Measurements from ENCODE around the gene SARDH. TPM values are rescaled to one million over a fixed set of nuclear protein-coding genes. Genes with fewer than 3 reads are reported as not detected.

The SARDH gene
- total RNA-seq, 1 experiment from 2014 or later, result 5.3 TPM

DNA sequence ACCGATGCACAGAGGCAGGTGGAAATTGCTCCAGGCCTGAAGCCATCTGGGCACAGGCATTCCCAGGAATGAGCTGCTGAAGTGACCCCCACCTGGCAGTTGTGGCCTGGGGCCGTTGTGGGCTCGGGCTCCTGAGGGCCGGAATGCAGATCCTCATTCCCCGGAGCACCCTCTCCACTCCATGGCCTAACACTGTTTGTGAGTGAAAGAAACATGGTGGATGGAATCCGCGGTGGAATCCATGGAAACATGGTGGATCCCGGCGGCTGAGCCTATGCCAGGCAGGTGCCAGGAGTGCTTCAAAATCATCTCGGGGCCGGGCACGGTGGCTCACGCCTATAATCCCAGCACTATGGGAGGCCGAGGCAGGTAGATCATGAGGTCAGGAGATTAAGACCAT, 3.6 kb upstream of the SARDH start:
- no peak overlapping the region for H2BK15ac ChIP-seq (ENCODE audit: low read depth, low read length)
- no peak overlapping the region for H2AK5ac ChIP-seq (ENCODE audit: insufficient read length, low read length)
- no peak overlapping the region for H3K18ac ChIP-seq (ENCODE audit: insufficient read length, low read depth, low read length)
- no peaks in the 10 kb centered on the region for H3K27me3 ChIP-seq (ENCODE audit: insufficient read depth, low read length)
- H3K79me1 ChIP-seq (ENCODE audit: insufficient read depth, low read depth, low read length, poor library complexity, severe bottlenecking), result no peaks in the 10 kb centered on the region
- no peaks in the 10 kb centered on the region for H4K20me1 ChIP-seq (ENCODE audit: control insufficient read depth, insufficient read depth, insufficient read length)
- WGBS (ENCODE audit: extremely low coverage, insufficient read length, low lambda C conversion rate), result no CpG with 5 or more reads among the region's 14 CpGs
- Mint-ChIP-seq H3K4me3 (no peak overlapping the region), H3K27me3 (ENCODE audit: low read depth) (peaks cover 24% of the 10 kb centered on the region), H3K36me3 (ENCODE audit: insufficient read depth in 1 of 3, low read depth in 3 of 3) (no peaks in the 10 kb centered on the region; a peak in 1 of 7 replicates), H3K4me1 (peaks cover 4 to 14% of the 10 kb centered on the region in 2 experiments), H3K27ac (no peak overlapping the region; a peak in 1 of 7 replicates), H3K9me3 (peaks cover 3 to 7% of the 10 kb centered on the region in 2 experiments; a peak in 3 of 5 replicates)
- no peak overlapping the region for H2AFZ ChIP-seq (ENCODE audit: low read length)
- H3K23ac ChIP-seq (ENCODE audit: insufficient read length, low read depth, low read length), result no peak overlapping the region
- no peak overlapping the region for H4K5ac ChIP-seq (ENCODE audit: insufficient read length, low read depth, low read length)
- no peak overlapping the region for H3K9ac ChIP-seq (ENCODE audit: extremely low read depth, insufficient read length, low read length)
- no peak overlapping the region for H3K4ac ChIP-seq (ENCODE audit: low read depth, low read length)
- H2BK5ac ChIP-seq (ENCODE audit: insufficient read length, low read length), result no peak overlapping the region
- H3K4me1 ChIP-seq (ENCODE audit: insufficient read depth, low read length), result no peaks in the 10 kb centered on the region
- peaks cover 2% of the 10 kb centered on the region for H3K23me2 ChIP-seq (ENCODE audit: insufficient read length, low read depth, low read length, poor library complexity, severe bottlenecking)
- TF ChIP-seq, protein P1, sequence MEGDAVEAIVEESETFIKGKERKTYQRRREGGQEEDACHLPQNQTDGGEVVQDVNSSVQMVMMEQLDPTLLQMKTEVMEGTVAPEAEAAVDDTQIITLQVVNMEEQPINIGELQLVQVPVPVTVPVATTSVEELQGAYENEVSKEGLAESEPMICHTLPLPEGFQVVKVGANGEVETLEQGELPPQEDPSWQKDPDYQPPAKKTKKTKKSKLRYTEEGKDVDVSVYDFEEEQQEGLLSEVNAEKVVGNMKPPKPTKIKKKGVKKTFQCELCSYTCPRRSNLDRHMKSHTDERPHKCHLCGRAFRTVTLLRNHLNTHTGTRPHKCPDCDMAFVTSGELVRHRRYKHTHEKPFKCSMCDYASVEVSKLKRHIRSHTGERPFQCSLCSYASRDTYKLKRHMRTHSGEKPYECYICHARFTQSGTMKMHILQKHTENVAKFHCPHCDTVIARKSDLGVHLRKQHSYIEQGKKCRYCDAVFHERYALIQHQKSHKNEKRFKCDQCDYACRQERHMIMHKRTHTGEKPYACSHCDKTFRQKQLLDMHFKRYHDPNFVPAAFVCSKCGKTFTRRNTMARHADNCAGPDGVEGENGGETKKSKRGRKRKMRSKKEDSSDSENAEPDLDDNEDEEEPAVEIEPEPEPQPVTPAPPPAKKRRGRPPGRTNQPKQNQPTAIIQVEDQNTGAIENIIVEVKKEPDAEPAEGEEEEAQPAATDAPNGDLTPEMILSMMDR (conservative IDR thresholded peaks at IDR 0.05), result no peak
- H3K79me2 ChIP-seq (ENCODE audit: insufficient read depth, low read length), result no peaks in the 10 kb centered on the region
- H3K14ac ChIP-seq (ENCODE audit: insufficient read depth, low read length), result no peak overlapping the region
- no peak overlapping the region for H4K91ac ChIP-seq (ENCODE audit: insufficient read length, low read depth, low read length)
- no peak overlapping the region for H3T11ph ChIP-seq (ENCODE audit: low read length)
- no peak overlapping the region for H3K4me2 ChIP-seq (ENCODE audit: insufficient read depth, insufficient read length, low read length)
- H2BK120ac ChIP-seq (ENCODE audit: low read depth, low read length, poor library complexity, severe bottlenecking), result no peak overlapping the region
- DNase-seq, result no peak
- no peak overlapping the region for H3K56ac ChIP-seq (ENCODE audit: insufficient read length, low read depth, low read length)
- H2BK12ac ChIP-seq (ENCODE audit: insufficient read length, low read depth, low read length), result no peak overlapping the region
- no peak overlapping the region for H4K8ac ChIP-seq (replicated peaks; ENCODE audit: insufficient read length, low read depth, low read length)
- H2BK20ac ChIP-seq (ENCODE audit: low read depth, low read length, poor library complexity, severe bottlenecking), result no peak overlapping the region
- no peak overlapping the region for H3K27ac ChIP-seq (ENCODE audit: insufficient read length, low read depth, low read length)
- no peaks in the 10 kb centered on the region for H3K9me3 ChIP-seq (ENCODE audit: control insufficient read depth, low read depth, low read length)

Measured in H9 (cell line).